Neuronal stem cell (in vitro differentiated cells): ENCODE results near the gene XYLT2.

ENCODE experiments used
- DNase-seq: peaks from one replicate; pipeline ENCODE4 v3.0.0-alpha.2; 2013; ENCODE audit warnings: low spot score
- H2AFZ ChIP-seq: one replicate; pipeline ENCODE4 v1.6.1; 2013; ENCODE audit warnings: mild to moderate bottlenecking, low read length, inconsistent platforms
- H2AK5ac ChIP-seq: 2 replicates; pipeline ENCODE4 v1.6.1; 2013; ENCODE audit warnings: low read depth, mild to moderate bottlenecking, inconsistent platforms, low read length, moderate library complexity, mixed read lengths
- H2BK120ac ChIP-seq: 2 replicates; pipeline ENCODE4 v1.6.1; 2013; ENCODE audit warnings: low read depth, mild to moderate bottlenecking, inconsistent platforms, low read length, moderate library complexity, mixed read lengths
- H2BK12ac ChIP-seq: one replicate; pipeline ENCODE4 v1.6.1; 2013; ENCODE audit warnings: low read length, inconsistent platforms
- H2BK15ac ChIP-seq: 2 replicates; pipeline ENCODE4 v1.6.1; 2013; ENCODE audit warnings: mild to moderate bottlenecking, low read length, inconsistent platforms, mixed read lengths
- H2BK5ac ChIP-seq: one replicate; pipeline ENCODE4 v1.6.1; 2013; ENCODE audit warnings: inconsistent platforms, mild to moderate bottlenecking, low read length, moderate library complexity
- H3K14ac ChIP-seq: one replicate; pipeline ENCODE4 v1.6.1; 2013; ENCODE audit warnings: low read length, inconsistent platforms
- H3K18ac ChIP-seq: 2 replicates; pipeline ENCODE4 v1.6.1; 2013; ENCODE audit warnings: low read length, inconsistent platforms
- H3K23ac ChIP-seq: 2 replicates; pipeline ENCODE4 v1.6.1; 2013; ENCODE audit warnings: low read depth, mild to moderate bottlenecking, mixed read lengths, low read length, inconsistent platforms; ENCODE audit not compliant: poor library complexity
- H3K27ac ChIP-seq: replicated peaks from 3 replicates; pipeline ENCODE4 v1.5.1; 2013; ENCODE audit warnings: low read length, inconsistent platforms
- H3K27me3 ChIP-seq, 3 experiments: 2 replicates each; pipeline ENCODE4 v1.6.1; 2013; ENCODE audit warnings: low read length in 3 of 3, mild to moderate bottlenecking in 2 of 3, inconsistent platforms in 1 of 3, low read depth in 1 of 3, mixed read lengths in 1 of 3, moderate library complexity in 1 of 3; ENCODE audit not compliant: control insufficient read depth in 3 of 3, insufficient read depth in 3 of 3
- H3K36me3 ChIP-seq, 2 donors: replicated peaks in 1 of 2; 2 replicates each; pipeline ENCODE4 v1.6.1; 2013; ENCODE audit warnings: low read length in 2 of 2; ENCODE audit not compliant: control insufficient read depth in 2 of 2, insufficient read depth in 2 of 2
- H3K4ac ChIP-seq: 2 replicates; pipeline ENCODE4 v1.6.1; 2013; ENCODE audit warnings: inconsistent platforms, mild to moderate bottlenecking, low read length, moderate library complexity
- H3K4me1 ChIP-seq, 2 donors: 1 replicate in 1 of 2; 2 replicates in 1 of 2; pipeline ENCODE4 v1.6.1; 2013; ENCODE audit warnings: low read length in 2 of 2, low read depth in 1 of 2; ENCODE audit not compliant: control insufficient read depth in 2 of 2, insufficient read depth in 1 of 2
- H3K4me2 ChIP-seq: one replicate; pipeline ENCODE4 v1.6.1; 2013; ENCODE audit warnings: mild to moderate bottlenecking, low read length, inconsistent platforms; ENCODE audit not compliant: insufficient read depth, poor library complexity, severe bottlenecking
- H3K4me3 ChIP-seq, 2 donors: 2 replicates each; pipeline ENCODE4 v1.5.1; 2013; ENCODE audit warnings: low read length in 2 of 2, mild to moderate bottlenecking in 2 of 2, inconsistent platforms in 1 of 2, moderate library complexity in 1 of 2
- H3K79me1 ChIP-seq: one replicate; pipeline ENCODE4 v1.6.1; 2013; ENCODE audit warnings: low read depth, mild to moderate bottlenecking, inconsistent platforms, low read length, moderate library complexity
- H3K9ac ChIP-seq: one replicate; pipeline ENCODE4 v1.6.1; 2013; ENCODE audit warnings: mild to moderate bottlenecking, low read depth, low read length, inconsistent platforms; ENCODE audit not compliant: poor library complexity
- H3K9me3 ChIP-seq, 2 donors: replicated peaks in 1 of 2; 2 replicates each; pipeline versions ENCODE3 to v1.6.1; 2013; ENCODE audit warnings: low read length in 2 of 2, mild to moderate bottlenecking in 2 of 2, inconsistent platforms in 1 of 2, low read depth in 1 of 2, mixed read lengths in 1 of 2, moderate library complexity in 1 of 2; ENCODE audit not compliant: control insufficient read depth in 2 of 2, insufficient read depth in 1 of 2
- H4K8ac ChIP-seq: one replicate; pipeline ENCODE4 v1.6.1; 2013; ENCODE audit warnings: low read depth, mild to moderate bottlenecking, inconsistent platforms, low read length, moderate library complexity
- H4K91ac ChIP-seq: one replicate; pipeline ENCODE4 v1.6.1; 2013; ENCODE audit warnings: low read length, low read depth, mild to moderate bottlenecking, inconsistent platforms; ENCODE audit not compliant: poor library complexity
- WGBS, 2 donors: extraction: QIAGEN DNeasy Blood & Tissue Kit; methylation state at CpG; one replicate each; pipeline ENCODE4 v1.1.7; 2013; ENCODE audit warnings: missing lambda C conversion rate in 2 of 2, mixed read lengths in 1 of 2; ENCODE audit not compliant: insufficient read length in 2 of 2, insufficient replicate concordance in 1 of 2; ENCODE audit errors: extremely low coverage in 2 of 2; 5-methylcytosine and 5-hydroxymethylcytosine counted together

The XYLT2 gene

DNA sequence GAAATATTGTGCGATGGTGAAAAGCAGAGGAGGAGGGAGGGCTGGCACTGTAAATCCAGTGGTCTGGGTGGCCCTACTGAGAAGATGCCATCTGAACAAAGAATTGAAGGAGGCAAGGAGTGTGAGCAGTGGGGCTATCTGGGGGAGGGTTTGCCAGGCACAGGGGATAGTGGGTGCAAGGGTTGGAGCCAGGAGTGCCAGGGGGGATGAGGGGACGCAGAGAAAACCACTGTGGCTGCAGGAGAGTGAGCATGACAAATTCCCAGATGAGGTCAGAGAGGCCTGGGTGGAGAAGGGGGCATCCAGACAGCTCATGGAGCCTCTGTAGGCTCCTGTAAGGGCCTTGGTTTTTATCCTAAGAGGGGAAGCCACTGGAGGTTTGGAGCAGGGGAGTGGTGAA lies 4.8 kb downstream of the XYLT2 start:
- WGBS, 2 donors: 100% methylated on average over 1 of the region's 2 CpGs; no CpG with 5 or more reads in 1 of the 2 donors
- Histone ChIP-seq H3K9ac (no peak overlapping the region), H3K4me1 (peaks cover 12 to 19% of the 10 kb centered on the region in 2 donors), H3K27me3 (no peaks in the 10 kb centered on the region), H3K4me3 (no peak overlapping the region), H3K14ac (no peak overlapping the region), H2BK120ac (no peak overlapping the region), H3K79me1 (peaks cover 18% of the 10 kb centered on the region), H2BK5ac (no peak overlapping the region), H3K27ac (no peak overlapping the region), H3K18ac (no peak overlapping the region), H2AK5ac (no peak overlapping the region), H4K91ac (no peak overlapping the region), H3K4me2 (no peak overlapping the region), H3K4ac (no peak overlapping the region), H4K8ac (no peak overlapping the region), H2AFZ (no peak overlapping the region), H3K36me3 (peaks cover 33 to 43% of the 10 kb centered on the region in 2 donors), H2BK15ac (no peak overlapping the region), H2BK12ac (no peak overlapping the region), H3K23ac (no peak overlapping the region), H3K9me3 (no peaks in the 10 kb centered on the region)
- DNase-seq: no peak

DNA sequence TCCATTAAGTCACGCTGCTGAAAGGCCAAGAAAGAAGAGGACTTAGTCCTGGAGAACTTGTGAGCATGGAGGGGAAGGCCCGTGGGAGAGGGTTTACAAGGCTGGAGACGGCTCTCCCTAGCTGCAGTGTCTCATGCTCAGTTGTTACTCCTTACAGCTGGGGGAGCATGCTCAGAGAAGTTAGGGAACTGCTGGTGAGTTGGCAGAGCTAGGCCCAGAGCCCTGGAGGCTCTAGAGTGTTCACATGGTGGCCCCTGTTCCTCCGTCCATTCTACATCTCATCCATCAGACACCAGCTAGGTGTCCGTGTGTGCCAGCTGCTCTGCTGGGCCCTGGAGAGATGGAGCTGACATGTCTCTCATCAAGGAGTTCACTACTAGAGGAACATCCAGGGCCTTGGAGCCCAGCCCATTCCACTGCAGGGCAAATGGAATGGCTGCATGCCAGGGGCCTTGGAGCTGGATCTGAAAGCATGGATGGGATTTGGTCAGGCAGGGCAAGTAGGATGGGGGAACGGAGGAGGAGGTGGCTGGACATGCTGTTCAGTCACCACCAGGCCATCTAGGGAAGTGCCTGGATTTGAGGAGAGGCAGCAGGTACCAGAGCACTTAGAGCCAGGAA lies 6.3 kb downstream of the XYLT2 start:
- Histone ChIP-seq H2BK5ac (no peak overlapping the region), H3K9me3 (no peaks in the 10 kb centered on the region), H2BK120ac (no peak overlapping the region), H3K36me3 (peaks cover 47 to 58% of the 10 kb centered on the region in 2 donors), H3K4me1 (peaks cover 12% of the 10 kb centered on the region in 2 donors), H3K4me2 (no peak overlapping the region), H3K79me1 (peaks cover 18% of the 10 kb centered on the region), H2AFZ (no peak overlapping the region), H4K8ac (no peak overlapping the region), H3K9ac (peak overlapping the region; percentile 54), H3K18ac (no peak overlapping the region), H2BK15ac (no peak overlapping the region), H2BK12ac (no peak overlapping the region), H3K14ac (no peak overlapping the region), H3K4ac (no peak overlapping the region), H3K23ac (no peak overlapping the region), H3K27me3 (no peaks in the 10 kb centered on the region), H2AK5ac (no peak overlapping the region), H3K4me3 (no peak overlapping the region), H4K91ac (no peak overlapping the region), H3K27ac (no peak overlapping the region)
- no CpG with 5 or more reads among the region's 6 CpGs for WGBS, 2 donors
- DNase-seq: no peak

DNA sequence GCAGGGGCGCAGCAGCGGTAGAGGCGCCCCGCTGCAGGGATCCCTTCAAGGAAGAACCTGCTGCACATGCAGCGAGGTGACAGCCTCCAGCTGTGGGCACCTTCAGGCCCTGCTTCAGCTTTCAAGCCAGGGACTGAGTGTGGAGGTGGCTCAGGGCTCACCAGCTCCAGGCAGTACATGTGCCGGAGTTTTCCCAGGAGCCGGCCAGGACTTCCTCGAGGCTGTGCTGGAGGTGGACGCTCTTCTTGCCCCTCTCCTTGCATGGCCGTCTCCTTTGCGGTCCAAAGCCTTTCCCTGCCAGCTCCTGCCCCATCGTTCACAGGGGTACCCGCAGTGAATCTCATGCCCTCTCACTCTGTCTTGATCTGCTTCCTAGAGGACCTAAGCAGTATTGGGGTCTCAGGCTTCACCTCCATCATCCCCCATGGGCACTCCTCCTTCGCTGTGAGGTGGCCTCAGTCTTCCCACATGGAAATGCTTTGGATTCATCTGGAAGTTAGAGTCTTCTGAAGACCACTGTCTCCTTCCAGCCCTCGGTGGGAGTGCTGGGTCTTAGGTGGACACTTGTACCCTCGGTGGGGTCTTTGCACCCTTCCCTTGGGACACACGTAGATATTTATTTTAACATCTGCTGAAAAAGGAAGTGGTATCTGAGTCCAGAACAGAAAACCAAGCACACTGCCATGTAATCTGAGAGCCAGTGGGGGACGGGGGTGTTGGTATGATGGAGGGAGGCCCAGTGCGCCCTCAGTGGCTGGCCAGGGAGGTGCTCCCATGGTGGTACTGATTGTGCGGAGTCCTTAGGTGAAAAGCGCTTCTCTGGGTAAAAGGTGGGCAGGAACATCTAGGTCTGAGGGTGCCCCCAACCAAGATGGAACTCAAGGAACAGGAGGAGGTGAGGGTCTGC lies 7.0 kb downstream of the XYLT2 start:
- no peak overlapping the region for H2BK12ac ChIP-seq
- no CpG with 5 or more reads among the region's 21 CpGs for WGBS, 2 donors
- DNase-seq: no peak
- no peak overlapping the region for H3K18ac ChIP-seq
- H3K9me3 ChIP-seq: no peaks in the 10 kb centered on the region
- no peak overlapping the region for H3K14ac ChIP-seq
- H2BK120ac ChIP-seq: no peak overlapping the region
- no peaks in the 10 kb centered on the region for H3K27me3 ChIP-seq
- H3K4ac ChIP-seq: no peak overlapping the region
- peaks cover 5 to 7% of the 10 kb centered on the region in 2 donors for H3K4me1 ChIP-seq
- H3K4me2 ChIP-seq: no peak overlapping the region
- H3K9ac ChIP-seq: peak overlapping the region; percentile 54
- no peak overlapping the region for H3K27ac ChIP-seq
- H3K4me3 ChIP-seq: no peak overlapping the region
- no peak overlapping the region for H4K8ac ChIP-seq
- peaks cover 21% of the 10 kb centered on the region for H3K79me1 ChIP-seq
- no peak overlapping the region for H2AFZ ChIP-seq
- H3K36me3 ChIP-seq: peaks cover 52 to 65% of the 10 kb centered on the region in 2 donors
- no peak overlapping the region for H2BK5ac ChIP-seq
- H3K23ac ChIP-seq: no peak overlapping the region
- H4K91ac ChIP-seq: no peak overlapping the region
- H2AK5ac ChIP-seq: no peak overlapping the region
- H2BK15ac ChIP-seq: no peak overlapping the region

DNA sequence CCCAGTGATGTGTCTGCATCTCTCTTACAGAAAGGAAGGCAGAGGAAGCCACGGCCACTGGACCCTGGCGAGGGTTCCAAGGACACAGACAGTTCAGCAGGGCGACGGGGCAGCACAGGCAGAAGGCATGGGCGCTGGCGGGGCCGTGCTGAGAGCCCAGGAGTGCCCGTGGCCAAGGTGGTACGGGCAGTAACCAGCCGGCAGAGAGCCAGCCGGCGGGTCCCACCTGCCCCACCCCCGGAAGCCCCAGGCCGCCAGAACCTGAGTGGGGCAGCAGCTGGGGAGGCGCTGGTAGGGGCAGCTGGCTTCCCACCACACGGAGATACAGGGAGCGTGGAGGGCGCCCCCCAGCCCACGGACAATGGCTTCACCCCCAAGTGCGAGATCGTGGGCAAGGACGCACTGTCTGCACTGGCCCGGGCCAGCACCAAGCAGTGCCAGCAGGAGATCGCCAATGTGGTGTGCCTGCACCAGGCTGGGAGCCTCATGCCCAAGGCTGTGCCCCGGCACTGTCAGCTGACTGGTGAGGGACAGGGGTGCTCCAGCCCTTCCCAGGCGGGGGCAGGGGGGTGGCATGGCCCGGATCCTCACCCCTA lies 7.8 kb downstream of the XYLT2 start:
- Histone ChIP-seq H3K23ac (peak overlapping the region; percentile 43), H3K4me2 (no peak overlapping the region), H2AK5ac (no peak overlapping the region), H2BK120ac (no peak overlapping the region), H3K9me3 (no peaks in the 10 kb centered on the region), H2AFZ (no peak overlapping the region), H3K18ac (no peak overlapping the region), H3K36me3 (peaks cover 58 to 72% of the 10 kb centered on the region in 2 donors), H4K8ac (no peak overlapping the region), H3K14ac (peak overlapping the region; percentile 38), H3K4ac (no peak overlapping the region), H3K79me1 (peaks cover 24% of the 10 kb centered on the region), H2BK15ac (no peak overlapping the region), H2BK5ac (peak overlapping the region; percentile 82), H4K91ac (no peak overlapping the region), H3K27me3 (no peaks in the 10 kb centered on the region), H3K4me3 (no peak overlapping the region), H2BK12ac (no peak overlapping the region), H3K4me1 (peaks cover under 1 to 2% of the 10 kb centered on the region in 2 donors), H3K27ac (no peak overlapping the region), H3K9ac (no peak overlapping the region)
- no CpG with 5 or more reads among the region's 27 CpGs for WGBS, 2 donors
- no peak for DNase-seq
